ENCODE measurements around the gene RERG.

GRCh38 chr12:15142711-15143110 is 78.5 kb downstream of the RERG start:
- TF ChIP-seq CTCF (IDR thresholded peaks at IDR 0.05) (no peak), POLR2A (IDR thresholded peaks at IDR 0.05) (no peak)

All from lower leg skin (tissue), 3 donors.